ENCODE data around the gene ESRP2. TPM values are rescaled to one million over a fixed set of nuclear protein-coding genes. Genes with fewer than 3 reads are reported as not detected.

ESRP2 gene
- total RNA-seq (not detected), polyA plus RNA-seq (under 1 TPM; 0.11 to 0.29 TPM), total RNA-seq (not detected)

DNA sequence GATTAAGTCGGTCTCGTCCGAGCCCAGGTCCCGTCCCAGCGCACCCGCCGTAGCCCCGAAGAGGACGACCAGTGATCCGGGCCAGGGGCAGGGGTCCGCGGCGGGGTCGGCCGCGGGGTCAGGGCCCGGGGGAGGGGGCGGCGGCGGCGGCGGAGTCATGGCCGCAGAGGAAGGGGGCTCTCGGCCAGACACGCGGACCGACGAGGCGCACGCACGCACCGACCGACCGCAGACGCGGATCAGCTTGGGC is at the start of gene ESRP2:
Gene ESRP2, minus strand, starts transcription at position 241 of the 250 bp plus-strand sequence. Its CDS starts 82 bp downstream, at position 159.
- POLR2A ChIA-PET: interaction anchor here (1.0 to 1.7 kb wide), 2 partner anchors 81 to 151 kb away, joined by 5 to 9 read pairs; partner anchors contain the start of gene NFATC3
- H3K36me3 ChIP-seq (ENCODE audit: control insufficient read depth in 2 of 3, insufficient read depth in 3 of 3, low read length in 3 of 3): peaks cover 0 to 7% (median 0%) of the 10 kb centered on the region in 3 experiments
- H3K4me1 ChIP-seq (ENCODE audit: control insufficient read depth in 2 of 2, insufficient read depth in 2 of 2, low read length in 2 of 2): peaks cover 6 to 10% of the 10 kb centered on the region in 2 donors
- peaks cover 0 to 13% (median 0%) of the 10 kb centered on the region in 5 donors for H3K27me3 Mint-ChIP-seq
- H3K27me3 ChIP-seq (ENCODE audit: control insufficient read depth in 2 of 2, insufficient read depth in 2 of 2, low read length in 2 of 2): no peaks in the 10 kb centered on the region
- intact Hi-C loops (cut with micrococcal nuclease): loop anchor here (2.0 to 10.0 kb wide), 8 partner anchors 25 to 571 kb away; partner anchors contain the start of genes ACD (in 1 of the 2), C16orf86 (in 1 of the 2), ENKD1 (in 1 of the 2) and NFATC3 (in 1 of the 2)
- DNase-seq: no peak
- ATAC-seq: no peak
- peaks cover 0 to 2% (median 0%) of the 10 kb centered on the region in 5 donors for H3K36me3 Mint-ChIP-seq
- H3K9me3 Mint-ChIP-seq: peaks cover 0 to 5% (median 0%) of the 10 kb centered on the region in 11 donors
- peaks cover 23 to 45% (median 34%) of the 10 kb centered on the region in 7 donors for H3K4me1 Mint-ChIP-seq
- no peaks in the 10 kb centered on the region for H3K9me3 ChIP-seq (ENCODE audit: control insufficient read depth in 2 of 3, low read length in 3 of 3)
- CTCF ChIA-PET: no interaction called here
- peak within 1 kb of the TSS; percentile 90 to 99 (median 96) for H3K4me3 Mint-ChIP-seq
- H3K27ac Mint-ChIP-seq: peak within 1 kb of the TSS; percentile 9 to 95 (median 89)
- H3K4me3 ChIP-seq (ENCODE audit: low read length): peak within 1 kb of the TSS; percentile 91
- H3K27ac ChIP-seq (ENCODE audit: low read depth, low read length): peak within 1 kb of the TSS; percentile 67

- Mint-ChIP-seq H3K27me3 (no peaks in the 10 kb centered on the region), H3K36me3 (peaks cover 16 to 61% (median 35%) of the 10 kb centered on the region in 5 donors), H3K4me3 (peak overlapping the region; percentile 78 to 93 (median 84)), H3K4me1 (peaks cover 85 to 100% (median 94%) of the 10 kb centered on the region in 7 donors), H3K9me3 (peaks cover 0 to 4% (median 0%) of the 10 kb centered on the region in 11 donors), H3K27ac (peak overlapping the region; percentile 84 to 92 (median 91))
- intact Hi-C loops (cut with micrococcal nuclease): loop anchor here (1.0 to 10.0 kb wide), 6 partner anchors 12 to 721 kb away; partner anchors contain the start of genes CTCF (in 1 of the 2), SLC7A6 (in 1 of the 2), SLC7A6OS (in 1 of the 2) and SMPD3 (in 1 of the 2)
- ATAC-seq: no peak
- Histone ChIP-seq H3K36me3 (ENCODE audit: control insufficient read depth in 2 of 3, insufficient read depth in 3 of 3, low read length in 3 of 3) (peaks cover 0 to 11% (median 0%) of the 10 kb centered on the region in 3 experiments), H3K9me3 (ENCODE audit: control insufficient read depth in 2 of 3, low read length in 3 of 3) (no peaks in the 10 kb centered on the region), H3K27ac (ENCODE audit: low read depth, low read length) (peak overlapping the region; percentile 68), H3K4me1 (ENCODE audit: control insufficient read depth in 2 of 2, insufficient read depth in 2 of 2, low read length in 2 of 2) (peaks cover 78 to 98% of the 10 kb centered on the region in 2 donors), H3K27me3 (ENCODE audit: control insufficient read depth in 2 of 2, insufficient read depth in 2 of 2, low read length in 2 of 2) (no peaks in the 10 kb centered on the region), H3K4me3 (ENCODE audit: low read length) (peak overlapping the region; percentile 62)
- DNase-seq: no peak
- POLR2A ChIA-PET: interaction anchor here (0.6 to 13.7 kb wide), 10 partner anchors 9 to 47 kb away, joined by 3 to 531 read pairs (median 8); partner anchors contain the start of genes PLA2G15, PRMT7, SLC7A6 and SLC7A6OS
- CTCF ChIA-PET: interaction anchor here (0.7 to 27.4 kb wide), 9 partner anchors 10 to 1025 kb away, joined by 3 to 317 read pairs (median 3); partner anchors contain the start of gene SLC7A6
These were observed 49.8 kb upstream of the ESRP2 start for GRCh38 chr16:68285683-68286082.

- H3K4me3 ChIP-seq (ENCODE audit: low read length): peak overlapping the region; percentile 62
- ChIA-PET CTCF (interaction anchor here (0.7 to 27.4 kb wide), 7 partner anchors 9 to 1025 kb away, joined by 3 to 317 read pairs (median 18); partner anchors contain the start of gene SLC7A6), POLR2A (interaction anchor here (0.6 to 13.7 kb wide), 7 partner anchors 10 to 197 kb away, joined by 3 to 531 read pairs (median 18); partner anchors contain the start of genes PRMT7, SLC7A6 and SLC7A6OS)
- H3K9me3 ChIP-seq (ENCODE audit: control insufficient read depth in 2 of 3, low read length in 3 of 3): no peaks in the 10 kb centered on the region
- Mint-ChIP-seq H3K9me3 (peaks cover 0 to 4% (median 0%) of the 10 kb centered on the region in 11 donors), H3K27me3 (no peaks in the 10 kb centered on the region), H3K27ac (peak overlapping the region; percentile 84 to 92 (median 91)), H3K4me1 (peaks cover 82 to 97% (median 90%) of the 10 kb centered on the region in 7 donors), H3K36me3 (peaks cover 16 to 61% (median 34%) of the 10 kb centered on the region in 5 donors), H3K4me3 (peak overlapping the region; percentile 78 to 93 (median 84))
- peaks cover 77 to 97% of the 10 kb centered on the region in 2 donors for H3K4me1 ChIP-seq (ENCODE audit: control insufficient read depth in 2 of 2, insufficient read depth in 2 of 2, low read length in 2 of 2)
- intact Hi-C loops (cut with micrococcal nuclease): loop anchor here (1.0 to 10.0 kb wide), 2 partner anchors 9 to 720 kb away; partner anchors contain the start of gene CTCF (in 1 of the 2)
- DNase-seq: no peak
- peak overlapping the region; percentile 68 for H3K27ac ChIP-seq (ENCODE audit: low read depth, low read length)
- H3K36me3 ChIP-seq (ENCODE audit: control insufficient read depth in 2 of 3, insufficient read depth in 3 of 3, low read length in 3 of 3): peaks cover 0 to 7% (median 0%) of the 10 kb centered on the region in 3 experiments
- peak; percentile 23 for ATAC-seq
- H3K27me3 ChIP-seq (ENCODE audit: control insufficient read depth in 2 of 2, insufficient read depth in 2 of 2, low read length in 2 of 2): no peaks in the 10 kb centered on the region
These were observed 48.9 kb upstream of the ESRP2 start for GRCh38 chr16:68284847-68285246.

DNA sequence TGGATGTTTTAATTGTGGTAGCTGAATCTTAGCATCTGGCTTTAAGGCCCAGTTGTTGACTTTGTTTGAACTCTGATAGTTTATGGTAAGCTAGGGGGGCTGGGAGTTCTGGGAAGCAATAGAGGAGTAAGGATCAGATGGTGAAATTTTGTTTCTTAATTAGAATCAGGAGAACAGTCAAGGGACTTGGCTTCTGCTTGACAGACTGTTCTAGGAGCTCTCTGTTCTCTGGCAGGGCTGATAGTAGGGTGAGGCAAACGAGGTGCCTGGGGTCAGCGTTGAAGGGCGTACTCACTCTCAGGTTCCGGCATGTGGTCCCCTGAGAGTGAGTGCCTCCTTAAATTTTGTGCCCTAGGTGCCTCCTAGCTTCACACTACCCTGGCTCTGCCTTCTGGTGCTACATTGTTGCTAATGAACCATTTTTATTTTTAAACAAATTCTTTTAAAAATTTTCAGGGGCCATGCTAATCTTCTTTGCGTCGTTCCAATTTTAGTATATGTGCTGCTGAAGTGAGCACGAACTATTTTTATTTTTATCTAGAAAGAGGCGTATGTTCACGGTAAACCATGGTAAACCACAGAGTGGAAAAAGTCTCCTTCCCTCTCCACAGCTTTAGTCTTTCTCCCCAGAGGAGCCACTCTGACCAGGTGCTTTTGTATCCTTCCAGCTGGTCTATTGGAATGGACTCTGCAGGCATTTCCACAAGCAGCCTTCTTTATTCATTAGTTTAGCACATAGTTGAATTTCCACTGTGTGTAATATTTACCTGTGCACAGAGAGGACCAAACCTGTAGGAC is 48.1 kb upstream of the ESRP2 start:
- ATAC-seq: no peak
- no peak for DNase-seq
- no peaks in the 10 kb centered on the region for H3K9me3 ChIP-seq (ENCODE audit: control insufficient read depth in 2 of 3, low read length in 3 of 3)
- no peaks in the 10 kb centered on the region for H3K27me3 Mint-ChIP-seq
- no peaks in the 10 kb centered on the region for H3K27me3 ChIP-seq (ENCODE audit: control insufficient read depth in 2 of 2, insufficient read depth in 2 of 2, low read length in 2 of 2)
- ChIA-PET CTCF (interaction anchor here (0.6 to 27.4 kb wide), 8 partner anchors 8 to 642 kb away, joined by 3 to 317 read pairs (median 12); partner anchors contain the start of genes PRMT7, SLC7A6 and SLC7A6OS), POLR2A (interaction anchor here (0.8 to 13.7 kb wide), 7 partner anchors 11 to 199 kb away, joined by 3 to 531 read pairs (median 12); partner anchors contain the start of genes NFATC3, PRMT7, SLC7A6 and SLC7A6OS)
- peaks cover 0 to 4% (median 0%) of the 10 kb centered on the region in 11 donors for H3K9me3 Mint-ChIP-seq
- peaks cover 0 to 9% (median 0%) of the 10 kb centered on the region in 3 experiments for H3K36me3 ChIP-seq (ENCODE audit: control insufficient read depth in 2 of 3, insufficient read depth in 3 of 3, low read length in 3 of 3)
- H3K27ac Mint-ChIP-seq: peak overlapping the region; percentile 84 to 92 (median 91)
- intact Hi-C loops (cut with micrococcal nuclease): loop anchor here (1.0 to 10.0 kb wide), 2 partner anchors 8 to 719 kb away; partner anchors contain the start of gene CTCF (in 1 of the 2)
- H3K4me1 Mint-ChIP-seq: peaks cover 80 to 97% (median 89%) of the 10 kb centered on the region in 7 donors
- peak overlapping the region; percentile 68 for H3K27ac ChIP-seq (ENCODE audit: low read depth, low read length)
- peak overlapping the region; percentile 78 to 93 (median 84) for H3K4me3 Mint-ChIP-seq
- H3K36me3 Mint-ChIP-seq: peaks cover 16 to 63% (median 36%) of the 10 kb centered on the region in 5 donors
- H3K4me1 ChIP-seq (ENCODE audit: control insufficient read depth in 2 of 2, insufficient read depth in 2 of 2, low read length in 2 of 2): peaks cover 71 to 97% of the 10 kb centered on the region in 2 donors
- peak overlapping the region; percentile 62 for H3K4me3 ChIP-seq (ENCODE audit: low read length)

DNA sequence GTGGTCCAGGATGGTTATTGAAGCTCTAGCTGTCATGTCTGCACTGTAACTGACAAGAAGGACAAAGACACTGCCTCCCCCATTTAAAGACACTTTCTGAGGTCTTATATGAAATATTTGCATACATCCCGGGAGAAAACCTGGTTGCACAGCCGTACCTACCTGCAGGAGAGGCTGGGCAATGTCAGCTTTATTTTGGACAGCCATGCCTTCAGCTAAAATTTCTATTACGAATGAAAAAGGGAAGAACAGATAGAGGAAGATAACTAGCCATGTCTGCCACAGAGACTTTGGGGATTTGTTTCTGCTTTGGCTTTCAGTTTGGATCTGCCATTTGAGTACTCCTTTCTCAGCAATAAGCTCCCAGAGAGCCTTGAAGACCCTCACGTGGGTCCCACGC is 47.4 kb upstream of the ESRP2 start:
- peaks cover 16 to 63% (median 36%) of the 10 kb centered on the region in 5 donors for H3K36me3 Mint-ChIP-seq
- intact Hi-C loops (cut with micrococcal nuclease): loop anchor here in 1 of 2 donors (10.0 kb wide), 1 partner anchor 719 kb away; the partner anchor contains the start of gene CTCF
- POLR2A ChIA-PET: interaction anchor here (1.1 to 13.7 kb wide), 6 partner anchors 11 to 46 kb away, joined by 3 to 531 read pairs (median 13); partner anchors contain the start of genes PRMT7, SLC7A6 and SLC7A6OS
- DNase-seq: no peak
- Histone ChIP-seq H3K4me3 (ENCODE audit: low read length) (peak overlapping the region; percentile 62), H3K4me1 (ENCODE audit: control insufficient read depth in 2 of 2, insufficient read depth in 2 of 2, low read length in 2 of 2) (peaks cover 66 to 95% of the 10 kb centered on the region in 2 donors), H3K36me3 (ENCODE audit: control insufficient read depth in 2 of 3, insufficient read depth in 3 of 3, low read length in 3 of 3) (peaks cover 0 to 9% (median 0%) of the 10 kb centered on the region in 3 experiments), H3K27ac (ENCODE audit: low read depth, low read length) (peak overlapping the region; percentile 68), H3K9me3 (ENCODE audit: control insufficient read depth in 2 of 3, low read length in 3 of 3) (no peaks in the 10 kb centered on the region), H3K27me3 (ENCODE audit: control insufficient read depth in 2 of 2, insufficient read depth in 2 of 2, low read length in 2 of 2) (no peaks in the 10 kb centered on the region)
- no peak for ATAC-seq
- peaks cover 79 to 91% (median 87%) of the 10 kb centered on the region in 7 donors for H3K4me1 Mint-ChIP-seq
- CTCF ChIA-PET: interaction anchor here (0.7 to 27.4 kb wide), 6 partner anchors 8 to 44 kb away, joined by 4 to 317 read pairs (median 20); partner anchors contain the start of genes PRMT7, SLC7A6 and SLC7A6OS
- peak overlapping the region; percentile 84 to 92 (median 91) for H3K27ac Mint-ChIP-seq
- H3K4me3 Mint-ChIP-seq: peak overlapping the region; percentile 78 to 93 (median 84)
- H3K27me3 Mint-ChIP-seq: no peaks in the 10 kb centered on the region
- H3K9me3 Mint-ChIP-seq: peaks cover 0 to 4% (median 0%) of the 10 kb centered on the region in 11 donors
